ENCODE measurements around the gene PDZD4.

The PDZD4 gene

DNA sequence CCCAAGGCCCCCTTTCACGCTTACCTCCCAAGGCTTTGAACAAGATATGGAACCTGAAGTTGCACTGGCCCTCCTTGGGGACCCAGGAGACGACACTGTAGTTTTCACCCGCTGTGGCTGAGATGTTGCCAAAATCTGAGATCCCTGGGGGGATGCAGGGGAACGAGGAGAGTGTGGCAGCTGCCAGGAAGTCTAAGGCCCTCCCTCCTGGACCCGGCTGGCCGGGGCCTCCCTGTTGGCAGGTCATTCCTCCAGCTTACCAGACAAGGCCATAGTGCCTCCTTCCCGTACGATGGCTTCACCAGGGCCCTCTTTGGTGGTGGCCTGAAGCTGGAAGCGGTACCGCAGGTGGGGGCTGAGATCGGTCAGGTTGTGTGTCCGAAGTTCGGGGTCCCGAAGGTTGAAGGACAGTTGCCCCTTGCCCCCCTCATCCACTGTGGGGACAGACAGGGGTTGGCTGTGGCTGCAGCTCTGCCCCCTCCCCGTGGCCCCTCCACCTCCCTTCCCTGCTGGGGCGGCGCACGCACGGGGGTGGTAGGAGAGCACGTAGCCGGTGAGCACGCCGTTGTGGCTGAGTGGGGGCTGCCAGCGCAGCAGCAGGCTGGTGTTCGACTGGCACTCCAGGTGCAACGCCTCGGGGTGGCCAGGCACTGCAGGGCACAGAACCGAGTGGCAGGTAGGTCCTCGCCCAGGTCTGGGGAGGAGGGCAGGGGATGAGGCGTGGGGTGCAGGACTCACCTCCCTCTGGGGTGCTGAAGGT lies 34.4 kb upstream of the PDZD4 start:
- H3K4me1 ChIP-seq (ENCODE audit: control insufficient read depth, insufficient read depth, low read length): no peaks in the 10 kb centered on the region
- H3K27me3 ChIP-seq (ENCODE audit: control insufficient read depth, insufficient read depth, low read length): no peaks in the 10 kb centered on the region
- no peaks in the 10 kb centered on the region for H3K9me3 ChIP-seq (ENCODE audit: control insufficient read depth, insufficient read depth, low read length)
- H3K36me3 ChIP-seq (ENCODE audit: control insufficient read depth, insufficient read depth, low read length): peaks cover 25% of the 10 kb centered on the region
- H3K9ac ChIP-seq (ENCODE audit: low read depth, low read length): no peak overlapping the region
- no peak overlapping the region for H3K4me3 ChIP-seq (ENCODE audit: low read depth, low read length)

GRCh38 chrX:153864101-153864500 lies 33.8 kb upstream of the PDZD4 start:
- H3K36me3 ChIP-seq (ENCODE audit: control insufficient read depth, insufficient read depth, low read length): peaks cover 25% of the 10 kb centered on the region
- H3K9me3 ChIP-seq (ENCODE audit: control insufficient read depth, insufficient read depth, low read length): no peaks in the 10 kb centered on the region
- no peak overlapping the region for H3K9ac ChIP-seq (ENCODE audit: low read depth, low read length)
- no peaks in the 10 kb centered on the region for H3K27me3 ChIP-seq (ENCODE audit: control insufficient read depth, insufficient read depth, low read length)
- no peak overlapping the region for H3K4me3 ChIP-seq (ENCODE audit: low read depth, low read length)
- no peaks in the 10 kb centered on the region for H3K4me1 ChIP-seq (ENCODE audit: control insufficient read depth, insufficient read depth, low read length)

- Histone ChIP-seq H3K9me3 (ENCODE audit: control insufficient read depth, insufficient read depth, low read length) (no peaks in the 10 kb centered on the region), H3K4me1 (ENCODE audit: control insufficient read depth, insufficient read depth, low read length) (no peaks in the 10 kb centered on the region), H3K4me3 (ENCODE audit: low read depth, low read length) (no peak overlapping the region), H3K36me3 (ENCODE audit: control insufficient read depth, insufficient read depth, low read length) (peaks cover 21% of the 10 kb centered on the region), H3K9ac (ENCODE audit: low read depth, low read length) (no peak overlapping the region), H3K27me3 (ENCODE audit: control insufficient read depth, insufficient read depth, low read length) (no peaks in the 10 kb centered on the region)
Measured at GRCh38 chrX:153863251-153863991, 33.1 kb upstream of the PDZD4 start.

GRCh38 chrX:153862369-153863250 lies 32.3 kb upstream of the PDZD4 start:
- H3K4me1 ChIP-seq (ENCODE audit: control insufficient read depth, insufficient read depth, low read length): no peaks in the 10 kb centered on the region
- H3K27me3 ChIP-seq (ENCODE audit: control insufficient read depth, insufficient read depth, low read length): no peaks in the 10 kb centered on the region
- no peak overlapping the region for H3K9ac ChIP-seq (ENCODE audit: low read depth, low read length)
- H3K9me3 ChIP-seq (ENCODE audit: control insufficient read depth, insufficient read depth, low read length): no peaks in the 10 kb centered on the region
- no peak overlapping the region for H3K4me3 ChIP-seq (ENCODE audit: low read depth, low read length)
- peaks cover 17% of the 10 kb centered on the region for H3K36me3 ChIP-seq (ENCODE audit: control insufficient read depth, insufficient read depth, low read length)

DNA sequence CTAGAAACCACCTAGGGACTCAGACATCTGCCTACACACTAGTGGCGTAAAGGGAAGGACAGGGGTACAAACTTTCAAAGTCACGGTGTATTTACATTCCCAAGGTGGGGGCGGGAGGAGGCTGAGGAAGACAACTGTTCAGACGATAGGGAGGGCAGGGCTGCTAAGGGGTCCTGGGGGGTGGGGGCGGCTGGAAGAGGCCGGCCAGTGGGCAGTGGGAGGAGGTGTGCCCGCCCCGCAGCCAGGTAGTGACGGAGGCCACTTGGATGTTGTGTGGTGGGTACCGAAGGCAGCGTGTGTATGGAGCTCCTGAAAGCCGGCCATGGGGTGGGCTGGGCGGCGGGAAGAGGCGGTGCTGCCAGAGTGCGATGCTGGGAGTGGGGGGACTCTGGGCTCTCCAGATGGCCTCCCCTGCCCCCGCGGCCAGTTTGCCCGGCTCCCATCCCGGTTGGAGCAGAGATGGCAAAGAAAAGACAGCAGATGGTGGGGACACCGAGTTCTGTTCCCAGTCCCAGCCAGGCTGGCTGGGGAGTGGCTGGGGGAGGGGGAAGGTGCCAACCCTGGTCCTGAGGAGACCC lies 31.5 kb upstream of the PDZD4 start:
- Histone ChIP-seq H3K4me3 (ENCODE audit: low read depth, low read length) (no peak overlapping the region), H3K9me3 (ENCODE audit: control insufficient read depth, insufficient read depth, low read length) (no peaks in the 10 kb centered on the region), H3K9ac (ENCODE audit: low read depth, low read length) (no peak overlapping the region), H3K27me3 (ENCODE audit: control insufficient read depth, insufficient read depth, low read length) (no peaks in the 10 kb centered on the region), H3K36me3 (ENCODE audit: control insufficient read depth, insufficient read depth, low read length) (peaks cover 15% of the 10 kb centered on the region), H3K4me1 (ENCODE audit: control insufficient read depth, insufficient read depth, low read length) (no peaks in the 10 kb centered on the region)

- no peaks in the 10 kb centered on the region for H3K9me3 ChIP-seq (ENCODE audit: control insufficient read depth, insufficient read depth, low read length)
- no peaks in the 10 kb centered on the region for H3K4me1 ChIP-seq (ENCODE audit: control insufficient read depth, insufficient read depth, low read length)
- H3K4me3 ChIP-seq (ENCODE audit: low read depth, low read length): no peak overlapping the region
- peaks cover 12% of the 10 kb centered on the region for H3K36me3 ChIP-seq (ENCODE audit: control insufficient read depth, insufficient read depth, low read length)
- no peak overlapping the region for H3K9ac ChIP-seq (ENCODE audit: low read depth, low read length)
- no peaks in the 10 kb centered on the region for H3K27me3 ChIP-seq (ENCODE audit: control insufficient read depth, insufficient read depth, low read length)
Measured at GRCh38 chrX:153861151-153861550, 30.8 kb upstream of the PDZD4 start.

DNA sequence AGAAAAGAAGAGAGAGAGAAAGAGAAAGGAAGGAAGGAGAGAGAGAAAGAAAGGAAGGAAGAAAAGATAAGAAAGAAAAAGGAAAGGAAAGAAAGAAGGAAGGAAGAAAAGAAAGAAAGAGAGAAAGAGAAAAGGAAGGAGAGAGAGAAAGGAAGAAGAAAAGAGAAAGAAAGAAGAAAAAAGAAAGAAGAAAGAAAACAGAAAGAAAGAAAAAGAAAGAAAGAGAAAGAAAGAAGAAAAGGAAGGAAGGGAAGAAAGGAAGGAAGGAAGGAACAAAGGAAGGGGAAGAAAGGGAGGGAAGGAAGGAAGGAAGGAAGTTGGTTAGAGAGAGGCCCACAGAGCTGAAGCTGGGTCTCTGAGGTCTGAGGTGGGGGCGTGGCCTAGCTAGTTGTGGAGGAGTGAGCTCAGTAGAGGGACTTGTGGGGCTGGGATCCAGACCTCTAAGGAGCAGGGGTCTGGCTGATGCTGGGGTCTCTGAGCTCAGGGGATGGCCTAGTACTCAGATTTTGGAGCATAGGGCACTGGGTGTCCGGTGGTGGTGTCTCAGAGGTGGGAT lies 27.1 kb upstream of the PDZD4 start:
- no peak overlapping the region for H3K4me3 ChIP-seq (ENCODE audit: low read depth, low read length)
- H3K9me3 ChIP-seq (ENCODE audit: control insufficient read depth, insufficient read depth, low read length): no peaks in the 10 kb centered on the region
- H3K4me1 ChIP-seq (ENCODE audit: control insufficient read depth, insufficient read depth, low read length): no peaks in the 10 kb centered on the region
- peaks cover 2% of the 10 kb centered on the region for H3K36me3 ChIP-seq (ENCODE audit: control insufficient read depth, insufficient read depth, low read length)
- H3K27me3 ChIP-seq (ENCODE audit: control insufficient read depth, insufficient read depth, low read length): no peaks in the 10 kb centered on the region
- no peak overlapping the region for H3K9ac ChIP-seq (ENCODE audit: low read depth, low read length)

- Histone ChIP-seq H3K9ac (ENCODE audit: low read depth, low read length) (no peak overlapping the region), H3K4me1 (ENCODE audit: control insufficient read depth, insufficient read depth, low read length) (no peaks in the 10 kb centered on the region), H3K9me3 (ENCODE audit: control insufficient read depth, insufficient read depth, low read length) (no peaks in the 10 kb centered on the region), H3K36me3 (ENCODE audit: control insufficient read depth, insufficient read depth, low read length) (no peaks in the 10 kb centered on the region), H3K27me3 (ENCODE audit: control insufficient read depth, insufficient read depth, low read length) (no peaks in the 10 kb centered on the region), H3K4me3 (ENCODE audit: low read depth, low read length) (no peak overlapping the region)
Measured at GRCh38 chrX:153854702-153855101, 24.4 kb upstream of the PDZD4 start.

DNA sequence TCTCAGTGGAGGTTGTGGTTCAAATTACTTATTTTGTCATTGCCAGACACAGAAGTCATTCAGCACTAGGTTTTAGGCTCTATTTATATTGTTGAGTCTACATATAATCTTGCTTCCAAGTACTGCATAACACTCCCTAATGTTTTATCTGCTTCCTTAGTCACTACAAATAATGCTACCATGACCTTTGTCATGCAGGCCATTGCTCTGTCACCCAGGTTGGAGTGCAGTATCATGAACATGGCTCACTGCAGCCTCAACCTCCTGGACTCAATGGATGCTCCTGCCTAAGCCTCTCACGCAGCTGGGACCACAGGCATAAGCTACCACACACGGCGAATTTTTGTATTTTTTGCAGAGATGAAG lies 23.5 kb upstream of the PDZD4 start:
- no peaks in the 10 kb centered on the region for H3K4me1 ChIP-seq (ENCODE audit: control insufficient read depth, insufficient read depth, low read length)
- no peaks in the 10 kb centered on the region for H3K9me3 ChIP-seq (ENCODE audit: control insufficient read depth, insufficient read depth, low read length)
- H3K36me3 ChIP-seq (ENCODE audit: control insufficient read depth, insufficient read depth, low read length): no peaks in the 10 kb centered on the region
- no peak overlapping the region for H3K4me3 ChIP-seq (ENCODE audit: low read depth, low read length)
- no peak overlapping the region for H3K9ac ChIP-seq (ENCODE audit: low read depth, low read length)
- H3K27me3 ChIP-seq (ENCODE audit: control insufficient read depth, insufficient read depth, low read length): no peaks in the 10 kb centered on the region

DNA sequence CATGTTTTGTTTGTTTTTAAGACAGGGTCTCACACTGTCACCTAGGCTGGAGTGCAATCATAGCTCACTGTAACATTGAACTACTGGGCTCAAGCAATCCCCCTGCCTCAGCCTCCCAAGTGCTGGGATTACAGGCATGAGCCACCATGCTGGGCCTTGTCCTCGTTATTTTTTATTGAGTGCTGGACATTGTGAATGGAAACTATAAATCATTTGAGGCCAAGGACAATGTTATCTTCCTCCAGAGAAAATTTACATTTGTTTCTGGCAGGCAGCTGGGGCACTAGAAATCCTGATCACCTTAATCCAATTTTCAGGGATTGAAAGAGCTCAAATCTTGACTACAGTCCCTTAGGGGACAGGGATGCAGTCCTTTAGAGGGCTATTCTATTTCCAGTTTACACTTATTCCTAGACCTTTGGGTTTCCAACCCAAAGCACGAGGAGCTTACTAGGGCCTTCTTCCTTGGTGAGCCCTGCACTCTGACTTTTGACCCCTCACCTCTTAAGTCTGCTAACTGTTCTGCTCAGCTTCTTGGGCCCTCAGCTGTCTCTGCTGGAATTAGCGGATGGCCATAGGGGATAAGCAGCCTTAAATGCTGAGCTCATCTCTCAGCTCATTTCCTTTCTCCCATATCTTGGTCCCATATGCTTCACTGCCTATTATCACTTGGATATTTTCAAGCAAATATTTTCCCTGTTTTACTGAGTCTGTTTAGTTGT lies 23.0 kb upstream of the PDZD4 start:
- Histone ChIP-seq H3K4me1 (ENCODE audit: control insufficient read depth, insufficient read depth, low read length) (no peaks in the 10 kb centered on the region), H3K27me3 (ENCODE audit: control insufficient read depth, insufficient read depth, low read length) (no peaks in the 10 kb centered on the region), H3K9ac (ENCODE audit: low read depth, low read length) (no peak overlapping the region), H3K36me3 (ENCODE audit: control insufficient read depth, insufficient read depth, low read length) (no peaks in the 10 kb centered on the region), H3K4me3 (ENCODE audit: low read depth, low read length) (no peak overlapping the region), H3K9me3 (ENCODE audit: control insufficient read depth, insufficient read depth, low read length) (no peaks in the 10 kb centered on the region)

DNA sequence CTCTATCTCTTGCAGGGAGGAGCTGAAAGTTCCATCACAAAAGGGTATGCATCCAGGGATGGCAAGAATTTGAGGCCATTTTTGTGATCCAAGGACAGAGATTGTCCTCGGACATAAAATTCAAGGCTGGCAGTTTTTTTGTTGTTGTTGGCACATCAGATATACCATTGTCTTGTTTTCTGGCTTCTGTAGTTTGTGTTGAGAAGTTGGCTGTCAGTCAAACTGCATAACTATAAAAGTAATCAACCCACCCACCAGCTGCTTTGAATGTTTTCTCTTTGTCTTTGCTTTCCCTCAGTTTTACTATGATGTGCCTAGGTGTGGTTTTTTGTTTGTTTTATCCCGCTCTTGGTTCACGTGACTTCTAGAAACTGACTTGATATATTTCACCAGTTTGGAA lies 21.6 kb upstream of the PDZD4 start:
- no peaks in the 10 kb centered on the region for H3K4me1 ChIP-seq (ENCODE audit: control insufficient read depth, insufficient read depth, low read length)
- H3K36me3 ChIP-seq (ENCODE audit: control insufficient read depth, insufficient read depth, low read length): no peaks in the 10 kb centered on the region
- no peaks in the 10 kb centered on the region for H3K9me3 ChIP-seq (ENCODE audit: control insufficient read depth, insufficient read depth, low read length)
- H3K27me3 ChIP-seq (ENCODE audit: control insufficient read depth, insufficient read depth, low read length): no peaks in the 10 kb centered on the region
- H3K9ac ChIP-seq (ENCODE audit: low read depth, low read length): no peak overlapping the region
- no peak overlapping the region for H3K4me3 ChIP-seq (ENCODE audit: low read depth, low read length)
